HUES6 (cell line): Measurements from ENCODE around the gene LIX1L.
"Not testable (repeated sequence)": the region's sequence is repeated elsewhere in the genome, so short reads cannot be mapped to it uniquely, and the experiment has no call there.

Experiments
- H3K27ac ChIP-seq: 2 replicates; pipeline ENCODE4 v1.7.0; 2013; ENCODE audit warnings: low read depth, mild to moderate bottlenecking, low read length, inconsistent platforms
- H3K27me3 ChIP-seq: 2 replicates; pipeline ENCODE4 v1.6.1; 2013; ENCODE audit warnings: low read length; ENCODE audit not compliant: control insufficient read depth, insufficient read depth
- H3K36me3 ChIP-seq: 2 replicates; pipeline ENCODE4 v1.6.1; 2013; ENCODE audit warnings: low read length; ENCODE audit not compliant: control insufficient read depth, insufficient read depth
- H3K4me1 ChIP-seq: 2 replicates; pipeline ENCODE4 v1.6.1; 2013; ENCODE audit warnings: low read length; ENCODE audit not compliant: control insufficient read depth, insufficient read depth
- H3K4me3 ChIP-seq: 2 replicates; pipeline ENCODE4 v1.5.1; 2013; ENCODE audit warnings: low read depth, low read length
- H3K9ac ChIP-seq: one replicate; pipeline ENCODE4 v1.6.1; 2013; ENCODE audit warnings: mild to moderate bottlenecking, low read length
- H3K9me3 ChIP-seq: 2 replicates; pipeline ENCODE4 v1.6.1; 2013; ENCODE audit warnings: low read depth, low read length; ENCODE audit not compliant: control insufficient read depth, insufficient read depth

Gene LIX1L

DNA sequence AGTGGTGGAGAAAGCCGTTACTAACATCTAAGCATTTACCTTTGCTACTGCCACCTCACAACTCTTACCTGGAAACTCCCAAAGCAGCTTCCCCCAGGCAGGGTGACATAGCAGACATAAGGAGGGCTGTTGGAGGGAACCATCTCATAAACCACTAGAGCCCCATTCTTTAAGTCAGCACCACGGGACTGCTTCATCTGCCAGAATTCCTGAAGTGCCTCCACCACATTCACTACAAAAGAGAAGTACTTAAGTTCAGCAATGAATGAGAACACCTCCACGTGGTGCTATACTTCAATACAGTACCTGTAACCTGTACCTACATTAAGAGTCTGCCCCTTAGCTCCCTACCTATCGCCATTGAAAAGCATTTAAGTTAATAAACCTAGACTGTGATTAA is 10.3 kb downstream of the LIX1L start:
- no peaks in the 10 kb centered on the region for H3K27me3 ChIP-seq
- no peaks in the 10 kb centered on the region for H3K36me3 ChIP-seq

GRCh38 chr1:145946477-145946986 is 11.3 kb downstream of the LIX1L start:
- H3K9ac ChIP-seq = no peak overlapping the region
- no peak overlapping the region for H3K4me3 ChIP-seq
- H3K27ac ChIP-seq = no peak overlapping the region
- no peaks in the 10 kb centered on the region for H3K36me3 ChIP-seq
- H3K4me1 ChIP-seq = peaks cover 17% of the 10 kb centered on the region
- H3K27me3 ChIP-seq = no peaks in the 10 kb centered on the region
- H3K9me3 ChIP-seq = no peaks in the 10 kb centered on the region

More for the DNA sequence above, 10.3 kb downstream of the LIX1L start:
- Histone ChIP-seq H3K4me1 (peaks cover 17% of the 10 kb centered on the region), H3K9me3 (no peaks in the 10 kb centered on the region), H3K9ac (no peak overlapping the region), H3K27ac (no peak overlapping the region), H3K4me3 (no peak overlapping the region)

DNA sequence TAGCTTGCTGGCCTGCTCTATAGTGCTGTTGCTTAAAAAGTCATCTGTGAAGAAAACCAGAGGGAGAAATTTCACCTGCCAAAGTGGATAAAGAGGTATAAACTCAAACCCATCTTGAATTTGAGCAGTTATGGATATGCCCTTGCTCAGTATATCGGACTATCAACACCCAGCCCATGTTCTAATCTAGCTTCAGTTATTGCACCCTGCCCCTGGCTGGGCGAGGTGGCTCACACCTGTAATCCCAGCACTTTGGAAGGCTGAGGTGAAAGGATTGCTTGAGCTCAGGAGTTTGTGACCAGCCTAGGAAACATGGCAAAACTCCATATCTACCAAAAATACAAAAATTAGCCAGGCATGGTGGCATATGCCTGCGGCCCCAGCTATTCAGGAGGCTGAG is 13.3 kb downstream of the LIX1L start:
- Histone ChIP-seq H3K36me3 (no peaks in the 10 kb centered on the region), H3K9ac (no peak overlapping the region), H3K27me3 (no peaks in the 10 kb centered on the region), H3K4me3 (no peak overlapping the region), H3K9me3 (no peaks in the 10 kb centered on the region), H3K4me1 (peaks cover 13% of the 10 kb centered on the region), H3K27ac (no peak overlapping the region)

DNA sequence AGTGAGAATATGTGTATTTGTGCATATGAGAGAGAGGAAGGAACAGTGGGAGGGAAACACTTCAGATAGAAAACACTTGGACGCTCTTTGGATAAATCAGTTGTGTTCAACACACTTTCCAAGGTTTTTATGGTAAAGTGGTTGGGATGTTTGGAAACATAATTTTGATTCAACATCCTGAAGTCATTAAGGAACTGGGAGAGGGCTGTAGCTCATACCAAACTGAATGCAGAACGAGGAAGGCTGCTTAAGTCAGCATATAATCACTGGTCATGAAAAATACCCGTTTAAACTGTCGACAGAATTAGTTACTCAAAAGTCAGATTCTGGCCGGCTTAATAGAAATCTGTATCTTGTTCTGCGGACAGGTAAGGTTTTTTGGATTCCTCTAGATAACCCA is 14.9 kb downstream of the LIX1L start:
- no peaks in the 10 kb centered on the region for H3K36me3 ChIP-seq
- H3K4me1 ChIP-seq = peaks cover 9% of the 10 kb centered on the region
- no peak overlapping the region for H3K27ac ChIP-seq
- no peak overlapping the region for H3K4me3 ChIP-seq
- no peaks in the 10 kb centered on the region for H3K9me3 ChIP-seq
- no peaks in the 10 kb centered on the region for H3K27me3 ChIP-seq
- no peak overlapping the region for H3K9ac ChIP-seq

GRCh38 chr1:145942405-145942804 is 15.4 kb downstream of the LIX1L start:
- Histone ChIP-seq H3K4me1 (peaks cover 4% of the 10 kb centered on the region), H3K27me3 (no peaks in the 10 kb centered on the region), H3K9me3 (no peaks in the 10 kb centered on the region), H3K4me3 (no peak overlapping the region), H3K36me3 (no peaks in the 10 kb centered on the region), H3K9ac (no peak overlapping the region), H3K27ac (no peak overlapping the region)

DNA sequence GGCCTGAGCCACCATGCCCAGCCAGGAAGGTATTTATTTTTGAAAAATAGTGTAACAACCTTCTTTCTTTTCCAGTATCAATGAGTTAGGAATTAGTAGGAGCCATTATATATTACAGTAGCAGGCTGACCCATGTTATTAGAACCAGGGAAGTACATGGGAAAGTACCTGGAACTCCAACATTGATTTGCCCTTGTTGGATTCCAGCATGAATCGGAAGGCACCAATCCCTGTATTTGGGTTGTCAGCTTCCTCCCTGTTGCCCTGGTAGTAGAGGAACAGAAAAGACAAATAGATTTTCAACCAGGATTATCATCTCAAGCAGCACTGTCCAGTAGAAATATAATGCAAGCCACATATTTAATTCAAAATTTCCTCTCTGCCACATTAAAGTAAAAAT is 20.4 kb downstream of the LIX1L start:
- no peak overlapping the region for H3K4me3 ChIP-seq
- no peak overlapping the region for H3K9ac ChIP-seq
- peaks cover 22% of the 10 kb centered on the region for H3K4me1 ChIP-seq
- H3K27me3 ChIP-seq = no peaks in the 10 kb centered on the region
- H3K36me3 ChIP-seq = peaks cover 4% of the 10 kb centered on the region; the same call in 1 of the 2 replicates
- H3K27ac ChIP-seq = no peak overlapping the region
- no peaks in the 10 kb centered on the region for H3K9me3 ChIP-seq

- Histone ChIP-seq H3K9me3 (no peaks in the 10 kb centered on the region), H3K4me3 (no peak overlapping the region), H3K36me3 (peaks cover 4% of the 10 kb centered on the region; the same call in 1 of the 2 replicates), H3K27me3 (no peaks in the 10 kb centered on the region), H3K4me1 (peaks cover 22% of the 10 kb centered on the region), H3K9ac (peak overlapping the region; percentile 37), H3K27ac (no peak overlapping the region)
These were observed 21.6 kb downstream of the LIX1L start for GRCh38 chr1:145936247-145936646.

DNA sequence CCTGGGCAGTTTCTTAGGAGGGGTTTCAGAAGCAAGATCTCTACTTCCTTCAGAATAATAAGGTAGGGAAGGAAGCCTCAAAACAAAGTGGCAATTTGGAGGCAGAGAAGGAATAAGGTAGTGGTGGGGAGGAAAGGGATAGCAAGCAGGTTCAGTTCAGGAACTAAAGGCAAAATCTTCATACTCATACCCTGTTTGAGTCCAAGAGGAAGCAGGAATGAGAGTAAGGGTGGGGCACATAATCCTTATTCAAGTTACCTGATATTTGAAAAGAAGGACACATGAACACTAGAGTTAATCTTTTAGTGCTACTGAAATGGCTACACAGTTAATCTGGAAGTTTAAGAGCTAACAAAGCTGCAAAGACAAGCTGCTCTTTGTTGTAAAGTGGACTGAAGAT is 22.1 kb downstream of the LIX1L start:
- no peaks in the 10 kb centered on the region for H3K9me3 ChIP-seq
- H3K27ac ChIP-seq = no peak overlapping the region
- peaks cover 4% of the 10 kb centered on the region; the same call in 1 of the 2 replicates for H3K36me3 ChIP-seq
- no peak overlapping the region for H3K4me3 ChIP-seq
- no peaks in the 10 kb centered on the region for H3K27me3 ChIP-seq
- H3K4me1 ChIP-seq = peaks cover 22% of the 10 kb centered on the region
- no peak overlapping the region for H3K9ac ChIP-seq

DNA sequence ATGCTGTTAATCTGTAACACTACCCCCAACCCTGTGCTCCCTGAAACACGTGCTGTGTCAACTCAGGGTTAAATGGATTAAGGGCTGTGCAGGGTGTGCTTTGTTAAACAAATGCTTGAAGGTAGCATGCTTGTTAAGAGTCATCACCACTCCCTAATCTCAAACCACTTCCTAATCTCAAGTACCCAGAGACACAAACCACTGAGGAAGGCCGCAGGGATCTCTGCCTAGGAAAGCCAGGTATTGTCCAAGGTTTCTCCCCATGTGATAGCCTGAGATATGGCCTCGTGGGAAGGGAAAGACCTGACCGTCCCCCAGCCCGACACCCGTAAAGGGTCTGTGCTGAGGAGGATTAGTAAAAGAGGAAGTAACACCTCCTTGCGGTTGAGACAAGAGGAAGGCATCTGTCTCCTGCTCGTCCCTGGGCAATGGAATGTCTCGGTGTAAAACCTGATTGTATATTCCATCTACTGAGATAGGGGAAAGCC is 25.3 kb downstream of the LIX1L start:
- not testable (repeated sequence) for H3K27ac ChIP-seq, H3K36me3 ChIP-seq, H3K9me3 ChIP-seq, H3K27me3 ChIP-seq
- H3K9ac ChIP-seq = peak overlapping the region; percentile 63
- peaks cover 27% of the 10 kb centered on the region for H3K4me1 ChIP-seq
- H3K4me3 ChIP-seq = 0 out of 2 replicates have a peak overlapping the region, but pooled peaks have one; percentile 30

DNA sequence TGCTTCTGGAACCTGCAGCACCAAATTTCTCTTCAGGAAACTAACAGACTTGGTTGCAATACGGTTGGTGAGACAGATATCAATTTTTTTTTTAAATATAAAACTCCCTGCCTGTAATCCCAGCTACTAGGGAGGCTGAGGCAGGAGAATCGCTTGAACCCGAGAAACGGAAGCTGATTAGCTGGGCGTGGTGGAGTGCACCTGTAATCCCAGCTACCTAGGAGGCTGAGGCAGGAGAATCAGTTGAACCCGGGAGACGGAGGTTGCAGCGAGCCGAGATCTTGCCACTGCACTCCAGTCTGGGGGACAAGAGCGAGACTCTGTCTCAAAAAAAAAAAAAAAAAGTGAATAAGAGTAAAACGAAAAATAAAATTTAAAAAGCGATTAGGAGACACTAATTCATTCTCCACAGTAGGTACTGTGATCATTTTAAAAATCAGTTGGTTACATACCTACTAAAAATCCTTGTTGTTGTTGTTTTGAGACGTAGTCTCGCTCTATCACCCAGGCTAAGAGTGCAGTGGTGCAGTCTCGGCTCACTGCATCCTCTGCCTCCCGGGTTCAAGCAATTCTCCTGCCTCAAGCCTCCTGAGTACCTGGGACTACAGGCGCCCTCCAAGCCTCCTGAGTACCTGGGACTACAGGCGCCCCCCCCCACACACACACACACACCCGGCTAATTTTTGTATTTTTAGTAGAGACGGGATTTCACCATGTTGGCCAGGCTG is 29.7 kb downstream of the LIX1L start:
- Histone ChIP-seq H3K27ac (peak overlapping the region; percentile 96), H3K9ac (peak overlapping the region; percentile 91), H3K4me3 (peak overlapping the region; percentile 89), H3K36me3 (peaks cover 23% of the 10 kb centered on the region), H3K4me1 (peaks cover 10% of the 10 kb centered on the region), H3K9me3 (no peaks in the 10 kb centered on the region), H3K27me3 (no peaks in the 10 kb centered on the region)

DNA sequence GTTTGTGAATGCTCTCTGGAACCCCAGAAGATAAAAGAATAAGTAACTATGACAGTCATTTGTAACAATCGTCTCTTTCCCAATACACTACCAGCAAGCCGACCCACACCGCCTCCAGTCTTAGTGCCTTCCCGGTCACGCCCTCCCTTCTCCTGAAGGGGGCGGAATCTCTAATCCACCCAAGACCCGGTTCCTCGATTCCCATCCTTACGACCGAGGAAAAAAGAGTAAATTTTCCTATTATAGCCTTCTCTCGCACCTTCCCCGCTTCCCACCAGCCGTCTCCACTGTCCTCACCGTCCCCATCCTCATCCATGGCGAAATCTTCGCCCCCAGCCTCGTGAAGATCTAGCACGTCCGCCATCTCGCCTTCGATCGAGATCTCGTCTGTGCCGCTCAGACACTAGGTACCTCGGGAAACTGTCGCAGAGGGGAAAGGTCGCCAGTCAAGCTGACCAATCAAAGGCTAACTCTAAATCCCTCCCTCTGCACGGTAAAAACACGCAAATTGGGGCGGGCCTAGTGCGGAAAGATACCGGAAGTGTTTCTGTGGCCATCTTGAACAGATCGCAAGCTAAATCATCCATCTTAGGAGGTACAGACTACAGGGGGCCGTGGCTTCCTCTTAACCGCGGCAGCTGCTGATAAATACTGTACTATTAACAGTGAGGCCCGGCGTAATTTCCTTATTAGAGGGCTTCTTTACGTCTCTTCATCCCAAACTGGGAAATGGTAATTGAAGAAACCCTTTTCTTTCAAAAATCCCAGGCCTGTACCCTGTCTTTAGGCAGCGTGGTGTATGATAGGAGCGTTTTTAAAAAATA is 30.5 kb downstream of the LIX1L start, which contains the start of gene RBM8A:
Gene RBM8A, minus strand, starts transcription at position 422 of the 824 bp plus-strand sequence. Its CDS starts 58 bp downstream, at position 364.
- Histone ChIP-seq H3K27me3 (no peaks in the 10 kb centered on the region), H3K9me3 (no peaks in the 10 kb centered on the region), H3K9ac (peak within 1 kb of the TSS; percentile 91), H3K36me3 (peaks cover 31% of the 10 kb centered on the region), H3K4me3 (peak within 1 kb of the TSS; percentile 89), H3K4me1 (0 out of 2 replicates have a peak, but pooled peaks cover 5% of the 10 kb centered on the region), H3K27ac (peak within 1 kb of the TSS; percentile 96)
